ENCODE measurements around the gene PTH2.
"Not testable (repeated sequence)": the region's sequence is repeated elsewhere in the genome, so short reads cannot be mapped to it uniquely, and the experiment has no call there.

Gene PTH2

DNA sequence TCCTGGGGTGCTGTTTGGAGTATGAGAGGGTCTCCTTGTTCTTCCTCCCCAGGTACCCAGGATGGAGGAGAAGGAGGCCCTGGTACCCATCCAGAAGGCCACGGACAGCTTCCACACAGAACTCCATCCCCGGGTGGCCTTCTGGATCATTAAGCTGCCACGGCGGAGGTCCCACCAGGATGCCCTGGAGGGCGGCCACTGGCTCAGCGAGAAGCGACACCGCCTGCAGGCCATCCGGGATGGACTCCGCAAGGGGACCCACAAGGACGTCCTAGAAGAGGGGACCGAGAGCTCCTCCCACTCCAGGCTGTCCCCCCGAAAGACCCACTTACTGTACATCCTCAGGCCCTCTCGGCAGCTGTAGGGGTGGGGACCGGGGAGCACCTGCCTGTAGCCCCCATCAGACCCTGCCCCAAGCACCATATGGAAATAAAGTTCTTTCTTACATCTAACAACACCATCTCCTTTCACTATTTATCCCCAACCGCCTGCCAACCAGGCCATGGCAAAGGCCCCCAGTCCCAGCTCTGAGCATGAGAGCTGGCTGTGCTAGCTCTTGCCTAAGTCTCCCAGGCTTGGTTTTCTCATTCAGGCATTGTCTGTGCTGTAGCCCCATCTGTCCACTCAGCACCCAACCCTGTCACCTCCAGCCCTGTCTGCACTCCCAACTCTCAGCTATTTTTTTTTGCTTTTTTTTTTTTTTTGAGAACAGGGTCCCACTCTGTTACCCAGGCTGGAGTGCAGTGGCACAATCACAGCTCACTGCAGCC lies 48.4 kb downstream of the PTH2 start:
- DNase-seq: no peak

DNA sequence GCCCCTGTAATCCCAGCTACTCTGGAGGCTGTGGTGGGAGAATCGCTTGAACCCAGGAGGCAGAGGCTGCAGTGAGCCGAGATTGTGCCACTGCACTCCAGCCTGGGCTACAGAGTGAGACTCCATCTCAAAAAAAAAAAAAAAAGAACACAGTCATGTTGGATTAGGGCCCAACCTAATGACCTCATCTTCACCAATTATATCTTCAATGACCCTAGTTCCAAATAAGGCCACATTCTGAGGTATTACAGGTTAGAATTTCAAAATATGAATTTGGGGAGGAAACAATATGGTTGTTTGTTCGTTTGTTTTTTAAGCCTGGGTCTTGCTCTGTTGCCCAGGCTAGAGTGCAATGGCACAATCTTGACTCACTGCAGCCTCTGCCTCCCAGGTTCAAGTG lies 50.1 kb downstream of the PTH2 start:
- not testable (repeated sequence) for DNase-seq
